Measurements from ENCODE around the gene UNK.
"Not testable (repeated sequence)": the region's sequence is repeated elsewhere in the genome, so short reads cannot be mapped to it uniquely, and the experiment has no call there.

- not testable (repeated sequence) for TF ChIP-seq CTCF (IDR thresholded peaks at IDR 0.05); GATA3 (IDR thresholded peaks at IDR 0.05; ENCODE audit: borderline replicate concordance); EP300 (IDR thresholded peaks at IDR 0.05)
Observed at GRCh38 chr17:75859358-75859757, 74.8 kb downstream of the UNK start.
